ENCODE data around the gene PRKAR2B. TPM values are rescaled to one million over a fixed set of nuclear protein-coding genes. Genes with fewer than 3 reads are reported as not detected.
"Not testable (repeated sequence)": the region's sequence is repeated elsewhere in the genome, so short reads cannot be mapped to it uniquely, and the experiment has no call there.

The PRKAR2B gene
- total and polyA plus RNA-seq, 2 experiments from 2014 or later: 48.8 to 50.6 TPM

DNA sequence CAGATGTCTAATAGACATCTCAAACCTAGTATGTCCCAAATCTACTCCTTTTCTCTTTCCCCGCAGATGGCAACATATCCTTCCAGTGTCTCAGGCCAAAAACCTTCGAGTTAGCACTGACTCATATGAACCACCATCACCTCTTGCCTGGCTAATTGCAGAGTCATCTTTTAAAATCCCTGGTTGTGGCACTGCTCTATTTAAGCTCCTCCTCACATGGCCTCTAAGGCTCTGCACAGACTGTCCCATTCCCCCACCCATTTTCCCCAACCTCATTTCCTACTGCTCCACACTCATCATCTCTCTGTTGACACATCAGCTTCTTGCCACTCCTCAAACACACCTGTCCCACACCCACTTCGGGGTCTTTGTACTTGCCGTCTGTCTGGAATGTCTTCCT, 107.5 kb downstream of the PRKAR2B start (continued):
- TF ChIP-seq EZH2phosphoT487 (IDR thresholded peaks at IDR 0.05; ENCODE audit: unreplicated experiment): no peak
- TF ChIP-seq, protein P1, sequence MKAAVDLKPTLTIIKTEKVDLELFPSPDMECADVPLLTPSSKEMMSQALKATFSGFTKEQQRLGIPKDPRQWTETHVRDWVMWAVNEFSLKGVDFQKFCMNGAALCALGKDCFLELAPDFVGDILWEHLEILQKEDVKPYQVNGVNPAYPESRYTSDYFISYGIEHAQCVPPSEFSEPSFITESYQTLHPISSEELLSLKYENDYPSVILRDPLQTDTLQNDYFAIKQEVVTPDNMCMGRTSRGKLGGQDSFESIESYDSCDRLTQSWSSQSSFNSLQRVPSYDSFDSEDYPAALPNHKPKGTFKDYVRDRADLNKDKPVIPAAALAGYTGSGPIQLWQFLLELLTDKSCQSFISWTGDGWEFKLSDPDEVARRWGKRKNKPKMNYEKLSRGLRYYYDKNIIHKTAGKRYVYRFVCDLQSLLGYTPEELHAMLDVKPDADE (IDR thresholded peaks at IDR 0.05): no peak

DNA sequence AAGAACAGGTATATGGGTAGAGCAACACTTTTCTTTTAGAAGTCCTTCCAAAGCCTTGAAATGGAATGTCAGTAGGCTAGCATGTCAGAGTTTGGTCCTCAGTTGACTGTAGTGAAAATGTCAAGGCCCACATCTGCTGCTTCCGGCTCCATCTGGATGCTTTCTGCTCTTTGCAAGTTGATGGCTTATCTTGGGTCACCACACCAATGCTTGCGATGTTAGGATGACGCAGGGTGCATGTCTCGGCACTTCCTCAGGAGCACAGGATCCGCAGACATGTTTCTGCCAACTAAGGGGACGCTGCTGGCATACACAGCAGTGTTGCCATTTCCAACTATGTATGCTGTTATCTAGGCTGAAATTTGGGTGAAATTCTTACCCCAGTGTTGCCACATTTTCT, 110.3 kb downstream of the PRKAR2B start:
- no peak overlapping the region for H2AFZ ChIP-seq
- DNase-seq (ENCODE audit: low spot score): no peak
- no peaks in the 10 kb centered on the region; the same call in 2 of the 3 replicates for H3K9me3 Mint-ChIP-seq
- H3K36me3 ChIP-seq (ENCODE audit: insufficient read depth): peaks cover 4% of the 10 kb centered on the region; the same call in 1 of the 2 replicates
- H3K9me2 ChIP-seq (ENCODE audit: insufficient read depth): no peaks in the 10 kb centered on the region
- H3K27ac Mint-ChIP-seq: no peak overlapping the region
- H3K79me2 ChIP-seq (replicated peaks; ENCODE audit: insufficient read depth): no peaks in the 10 kb centered on the region
- H3K27me3 ChIP-seq (ENCODE audit: insufficient read depth): no peaks in the 10 kb centered on the region
- H3K36me3 Mint-ChIP-seq (ENCODE audit: low read depth): peaks cover 6% of the 10 kb centered on the region
- H4K20me1 ChIP-seq (replicated peaks; ENCODE audit: insufficient read depth): no peaks in the 10 kb centered on the region
- no peak overlapping the region for H3K4me3 ChIP-seq
- H3K27ac ChIP-seq (ENCODE audit: low read depth): no peak overlapping the region
- no peak for TF ChIP-seq POLR2AphosphoS5 (IDR thresholded peaks at IDR 0.05; ENCODE audit: low read depth)
- H3K4me1 Mint-ChIP-seq: no peaks in the 10 kb centered on the region
- H3K4me3 Mint-ChIP-seq: no peak overlapping the region
- H3F3A ChIP-seq (replicated peaks; ENCODE audit: low read depth): no peaks in the 10 kb centered on the region
- no peak for ATAC-seq
- H3K4me2 ChIP-seq: no peak overlapping the region
- peaks cover 2% of the 10 kb centered on the region for H3K27me3 Mint-ChIP-seq (ENCODE audit: insufficient read depth, low read depth, poor library complexity)
- no peaks in the 10 kb centered on the region for H3K4me1 ChIP-seq (ENCODE audit: insufficient read depth)

DNA sequence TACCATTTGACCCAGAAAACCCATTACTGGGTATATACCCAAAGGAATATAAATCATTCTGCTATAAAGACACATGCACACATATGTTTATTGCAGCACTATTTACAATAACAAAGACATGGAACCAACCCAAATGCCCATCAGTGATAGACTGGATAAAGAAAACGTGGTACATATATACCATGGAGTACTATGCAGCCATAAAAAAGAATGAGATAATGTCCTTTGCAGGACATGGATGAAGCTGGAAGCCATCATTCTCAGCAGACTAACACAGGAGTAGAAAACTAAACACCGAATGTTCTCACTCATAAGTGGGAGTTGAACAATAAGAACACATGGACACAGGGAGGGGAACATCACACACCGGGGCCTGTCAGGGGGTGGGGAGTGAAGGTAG, 111.2 kb downstream of the PRKAR2B start:
- H3K27me3 ChIP-seq (ENCODE audit: insufficient read depth); H3K27ac ChIP-seq (ENCODE audit: low read depth); H3K4me3 ChIP-seq; H3K4me1 Mint-ChIP-seq; H3K36me3 ChIP-seq (ENCODE audit: insufficient read depth); H3K27ac Mint-ChIP-seq; H4K20me1 ChIP-seq (replicated peaks; ENCODE audit: insufficient read depth); H3K9me2 ChIP-seq (ENCODE audit: insufficient read depth); H3K27me3 Mint-ChIP-seq (ENCODE audit: insufficient read depth, low read depth, poor library complexity); H3K79me2 ChIP-seq (replicated peaks; ENCODE audit: insufficient read depth); DNase-seq (ENCODE audit: low spot score); H3K4me2 ChIP-seq; H3F3A ChIP-seq (replicated peaks; ENCODE audit: low read depth); H3K4me1 ChIP-seq (ENCODE audit: insufficient read depth); H3K36me3 Mint-ChIP-seq (ENCODE audit: low read depth); ATAC-seq; H3K4me3 Mint-ChIP-seq; H2AFZ ChIP-seq; H3K9me3 Mint-ChIP-seq: not testable (repeated sequence)

DNA sequence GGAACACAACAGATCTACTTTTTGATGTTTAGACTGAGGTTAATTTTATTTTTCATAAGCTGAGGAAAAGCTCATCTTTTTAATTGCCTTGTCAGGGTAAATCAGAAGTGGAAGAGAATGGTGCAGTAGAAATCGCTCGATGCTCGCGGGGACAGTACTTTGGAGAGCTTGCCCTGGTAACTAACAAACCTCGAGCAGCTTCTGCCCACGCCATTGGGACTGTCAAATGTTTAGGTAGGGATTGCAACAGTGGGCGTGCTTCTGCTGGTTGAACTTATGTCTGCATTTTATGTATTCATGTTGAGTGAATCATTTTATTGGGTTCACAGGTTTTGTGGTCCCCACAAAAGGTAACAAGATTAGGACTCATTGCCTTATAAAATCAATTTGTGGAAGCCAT, 112.6 kb downstream of the PRKAR2B start:
- Mint-ChIP-seq H3K36me3 (ENCODE audit: low read depth) (peaks cover 6% of the 10 kb centered on the region), H3K27ac (no peak overlapping the region), H3K27me3 (ENCODE audit: insufficient read depth, low read depth, poor library complexity) (peaks cover 1% of the 10 kb centered on the region), H3K4me1 (no peaks in the 10 kb centered on the region), H3K9me3 (no peaks in the 10 kb centered on the region; the same call in 2 of the 3 replicates), H3K4me3 (no peak overlapping the region)
- ATAC-seq: no peak
- Histone ChIP-seq H3K36me3 (ENCODE audit: insufficient read depth) (peaks cover 4% of the 10 kb centered on the region; the same call in 1 of the 2 replicates), H3K27ac (ENCODE audit: low read depth) (no peak overlapping the region), H3K79me2 (replicated peaks; ENCODE audit: insufficient read depth) (no peaks in the 10 kb centered on the region), H3K4me1 (ENCODE audit: insufficient read depth) (no peaks in the 10 kb centered on the region), H3K27me3 (ENCODE audit: insufficient read depth) (no peaks in the 10 kb centered on the region), H3F3A (replicated peaks; ENCODE audit: low read depth) (no peaks in the 10 kb centered on the region), H2AFZ (no peak overlapping the region), H3K9me2 (ENCODE audit: insufficient read depth) (no peaks in the 10 kb centered on the region), H4K20me1 (replicated peaks; ENCODE audit: insufficient read depth) (no peaks in the 10 kb centered on the region), H3K4me3 (no peak overlapping the region), H3K4me2 (no peak overlapping the region)
- DNase-seq (ENCODE audit: low spot score): no peak
- no peak for TF ChIP-seq EZH2 (IDR thresholded peaks at IDR 0.05; ENCODE audit: low read depth, unreplicated experiment)
- no peak for TF ChIP-seq JUNB (IDR thresholded peaks at IDR 0.05; ENCODE audit: unreplicated experiment)
- TF ChIP-seq CREB1 (CRISPR knock-in tag; IDR thresholded peaks at IDR 0.05; ENCODE audit: low read depth): no peak
- TF ChIP-seq, protein P1 (IDR thresholded peaks at IDR 0.05): no peak
- no peak for TF ChIP-seq ZNF331 (CRISPR knock-in tag; IDR thresholded peaks at IDR 0.05; ENCODE audit: low read depth)
- no peak for TF ChIP-seq STAT1 (IDR thresholded peaks at IDR 0.05; ENCODE audit: unreplicated experiment)
- TF ChIP-seq POLR2AphosphoS5 (IDR thresholded peaks at IDR 0.05; ENCODE audit: low read depth): no peak
- TF ChIP-seq NANOG (IDR thresholded peaks at IDR 0.05; ENCODE audit: borderline replicate concordance): no peak
- TF ChIP-seq, protein P2, sequence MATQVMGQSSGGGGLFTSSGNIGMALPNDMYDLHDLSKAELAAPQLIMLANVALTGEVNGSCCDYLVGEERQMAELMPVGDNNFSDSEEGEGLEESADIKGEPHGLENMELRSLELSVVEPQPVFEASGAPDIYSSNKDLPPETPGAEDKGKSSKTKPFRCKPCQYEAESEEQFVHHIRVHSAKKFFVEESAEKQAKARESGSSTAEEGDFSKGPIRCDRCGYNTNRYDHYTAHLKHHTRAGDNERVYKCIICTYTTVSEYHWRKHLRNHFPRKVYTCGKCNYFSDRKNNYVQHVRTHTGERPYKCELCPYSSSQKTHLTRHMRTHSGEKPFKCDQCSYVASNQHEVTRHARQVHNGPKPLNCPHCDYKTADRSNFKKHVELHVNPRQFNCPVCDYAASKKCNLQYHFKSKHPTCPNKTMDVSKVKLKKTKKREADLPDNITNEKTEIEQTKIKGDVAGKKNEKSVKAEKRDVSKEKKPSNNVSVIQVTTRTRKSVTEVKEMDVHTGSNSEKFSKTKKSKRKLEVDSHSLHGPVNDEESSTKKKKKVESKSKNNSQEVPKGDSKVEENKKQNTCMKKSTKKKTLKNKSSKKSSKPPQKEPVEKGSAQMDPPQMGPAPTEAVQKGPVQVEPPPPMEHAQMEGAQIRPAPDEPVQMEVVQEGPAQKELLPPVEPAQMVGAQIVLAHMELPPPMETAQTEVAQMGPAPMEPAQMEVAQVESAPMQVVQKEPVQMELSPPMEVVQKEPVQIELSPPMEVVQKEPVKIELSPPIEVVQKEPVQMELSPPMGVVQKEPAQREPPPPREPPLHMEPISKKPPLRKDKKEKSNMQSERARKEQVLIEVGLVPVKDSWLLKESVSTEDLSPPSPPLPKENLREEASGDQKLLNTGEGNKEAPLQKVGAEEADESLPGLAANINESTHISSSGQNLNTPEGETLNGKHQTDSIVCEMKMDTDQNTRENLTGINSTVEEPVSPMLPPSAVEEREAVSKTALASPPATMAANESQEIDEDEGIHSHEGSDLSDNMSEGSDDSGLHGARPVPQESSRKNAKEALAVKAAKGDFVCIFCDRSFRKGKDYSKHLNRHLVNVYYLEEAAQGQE (IDR thresholded peaks at IDR 0.05; ENCODE audit: unreplicated experiment): no peak
- TF ChIP-seq ZNF114 (CRISPR knock-in tag; IDR thresholded peaks at IDR 0.05): no peak

Measured in GM23338 (cell line).